Measurements from ENCODE around the gene ASIC1. TPM values are rescaled to one million over a fixed set of nuclear protein-coding genes. Genes with fewer than 3 reads are reported as not detected.

ASIC1 gene
- total and polyA plus RNA-seq, 2 of the 4 experiments (the other 2 are of a cell fraction) = 1.6 to 9.9 TPM

- H3K4ac ChIP-seq (ENCODE audit: low read depth, low read length) = no peak overlapping the region
- peaks cover 33% of the 10 kb centered on the region for H3K36me3 ChIP-seq (ENCODE audit: control insufficient read depth, insufficient read depth, low read length)
- no peak overlapping the region for H3K23ac ChIP-seq (ENCODE audit: low read depth, low read length)
- CTCF ChIA-PET = no interaction called here
- no peak overlapping the region for H3K4me2 ChIP-seq (ENCODE audit: low read depth, low read length)
- H3K4me1 ChIP-seq (ENCODE audit: control insufficient read depth, insufficient read depth, low read length) = no peaks in the 10 kb centered on the region
- BruUV-seq (replicated peaks) = no TSS peak
- no peak overlapping the region for H3K56ac ChIP-seq (ENCODE audit: extremely low read depth, insufficient read depth, low read length)
- dilution Hi-C loops (cut with HindIII; ENCODE audit: low sequenced_read_pairs, unreplicated experiment) (no loop called here), in situ Hi-C loops (cut with MboI; ENCODE audit: low sequenced_read_pairs) (no loop called here), intact Hi-C loops (cut with micrococcal nuclease) (no loop called here)
- peaks cover 4 to 49% of the 10 kb centered on the region in 2 experiments for H3K79me1 ChIP-seq (ENCODE audit: low read depth in 1 of 2, low read length in 2 of 2)
- no CpG with 5 or more reads among the region's 2 CpGs for WGBS, 2 experiments (ENCODE audit: extremely low coverage in 2 of 2, insufficient read length in 1 of 2)
- no peak overlapping the region for H3K18ac ChIP-seq (ENCODE audit: low read depth, low read length)
- no peak overlapping the region for H3K9ac ChIP-seq (ENCODE audit: low read depth, low read length)
- H3K9me3 ChIP-seq (ENCODE audit: control insufficient read depth, insufficient read depth, low read length) = no peaks in the 10 kb centered on the region
- H2AFZ ChIP-seq (replicated peaks; ENCODE audit: low read length, poor library complexity) = no peak overlapping the region
- no peak overlapping the region for H4K5ac ChIP-seq (ENCODE audit: low read depth, low read length)
- H3K27me3 ChIP-seq (ENCODE audit: control insufficient read depth, insufficient read depth, low read length) = no peaks in the 10 kb centered on the region
- H2BK20ac ChIP-seq (ENCODE audit: low read depth, low read length) = no peak overlapping the region
- no peak overlapping the region for H2AK5ac ChIP-seq (ENCODE audit: low read depth, low read length)
- no peak overlapping the region for H4K91ac ChIP-seq (ENCODE audit: insufficient read depth, low read depth, low read length)
- H2AK9ac ChIP-seq (replicated peaks; ENCODE audit: low read depth, low read length, poor library complexity) = no peak overlapping the region
- TF ChIP-seq NFE2L2 (IDR thresholded peaks at IDR 0.05; ENCODE audit: low read depth, low read length) (no peak), ELK1 (IDR thresholded peaks at IDR 0.05; ENCODE audit: borderline replicate concordance, low read depth, low read length) (no peak), RFX5 (IDR thresholded peaks at IDR 0.05; ENCODE audit: low read depth, low read length) (no peak), CTCF (conservative IDR thresholded peaks at IDR 0.05; ENCODE audit: low read depth, low read length) (no peak), RAD21 (IDR thresholded peaks at IDR 0.05; ENCODE audit: low read length) (no peak), BHLHE40 (IDR thresholded peaks at IDR 0.05; ENCODE audit: low read depth, low read length) (no peak), POLR2A (IDR thresholded peaks at IDR 0.05; ENCODE audit: low read depth, low read length) (no peak), USF2 (IDR thresholded peaks at IDR 0.05; ENCODE audit: low read depth, low read length) (no peak), MAFK (IDR thresholded peaks at IDR 0.05; ENCODE audit: low read depth, low read length) (no peak), FOS (IDR thresholded peaks at IDR 0.05; ENCODE audit: low read depth, low read length) (no peak), RCOR1 (IDR thresholded peaks at IDR 0.05; ENCODE audit: insufficient replicate concordance, low read length) (no peak), SMC3 (IDR thresholded peaks at IDR 0.05; ENCODE audit: low read depth, low read length) (no peak)
- no peak overlapping the region for H2BK5ac ChIP-seq (ENCODE audit: low read depth, low read length, poor library complexity, severe bottlenecking)
- H4K20me1 ChIP-seq (ENCODE audit: insufficient read depth, low read length) = peaks cover 5% of the 10 kb centered on the region; the same call in 1 of the 2 replicates
- no peak overlapping the region for H2BK120ac ChIP-seq (ENCODE audit: low read depth, low read length)
- no peaks in the 10 kb centered on the region; the same call in 1 of the 2 replicates for H3K9me1 ChIP-seq (ENCODE audit: insufficient read depth, low read length)
- H3K27ac ChIP-seq (ENCODE audit: insufficient read depth, low read length) = no peak overlapping the region
- no peak overlapping the region for H4K8ac ChIP-seq (ENCODE audit: low read depth in 2 of 2, low read length in 2 of 2)
- H3K4me3 ChIP-seq (ENCODE audit: insufficient read depth, low read depth, low read length) = no peak overlapping the region
- POLR2A ChIA-PET (ENCODE audit: unreplicated experiment) = no interaction called here
- H2BK15ac ChIP-seq (ENCODE audit: low read depth, low read length) = no peak overlapping the region
- H3K14ac ChIP-seq (replicated peaks; ENCODE audit: low read depth, low read length) = no peak overlapping the region
- DNase-seq (no peak), ATAC-seq (ENCODE audit: low read depth) (no peak)
Observed at GRCh38 chr12:50127546-50127945, 70.2 kb downstream of the ASIC1 start.

Data from IMR-90 (cell line).